K562 (cell line): ENCODE data around the gene AMDHD1. TPM values are rescaled to one million over a fixed set of nuclear protein-coding genes. Genes with fewer than 3 reads are reported as not detected.

ENCODE experiments used
- C11orf30 ChIP-seq: fragments of 450-650 bp; IDR thresholded peaks from 2 replicates; pipeline ENCODE4 v1.6.1; 2016; ENCODE audit warnings: low read depth, mild to moderate bottlenecking
- CEBPB ChIP-seq: fragments of 450-650 bp; IDR thresholded peaks from 2 replicates; pipeline ENCODE4 v1.6.1; 2016; ENCODE audit warnings: missing genetic modification characterization, missing compliant biosample characterization
- DEAF1 ChIP-seq: fragments of 450-650 bp; formaldehyde crosslinking; IDR thresholded peaks from 2 replicates; pipeline ENCODE4 v1.4.0; 2020; ENCODE audit warnings: mild to moderate bottlenecking, moderate library complexity
- EHMT2 ChIP-seq: fragments of 450-650 bp; IDR thresholded peaks from 2 replicates; pipeline ENCODE4 v1.6.1; 2018; ENCODE audit warnings: antibody characterized with exemption
- MEIS2 ChIP-seq: fragments of 450-650 bp; IDR thresholded peaks from 2 replicates; pipeline ENCODE4 v1.6.1; 2014; ENCODE audit warnings: mild to moderate bottlenecking; ENCODE audit not compliant: partially characterized antibody
- PTBP1 ChIP-seq: fragments of 200-400 bp; formaldehyde crosslinking; IDR thresholded peaks from 2 replicates; pipeline ENCODE4 v1.6.1; 2017; ENCODE audit warnings: low read depth, low read length
- ZFPM2 ChIP-seq: fragments of 250-450 bp; sonication (Bioruptor Pico); IDR thresholded peaks from 2 replicates; pipeline ENCODE4 v1.5.1; 2022; ENCODE audit warnings: mild to moderate bottlenecking
- ZNF143 ChIP-seq: sonication (generic); formaldehyde crosslinking; IDR thresholded peaks from 2 replicates; pipeline ENCODE4 v1.9.0; 2022; ENCODE audit warnings: mild to moderate bottlenecking, missing genetic modification reagents
- ZNF408 ChIP-seq: fragments of 250-450 bp; sonication (Bioruptor Pico); IDR thresholded peaks from 2 replicates; pipeline ENCODE4 v1.4.0; 2020; ENCODE audit warnings: low read depth, mild to moderate bottlenecking, moderate library complexity
- polyA plus RNA-seq, 8 experiments: library from polyadenylated mRNA; depleted of rRNA in 4 of 8; stranded (reverse) in 5 of 8; unstranded in 3 of 8; fragments of >200 nt; fragmentation: Nextera tagmentation in 2 of 8; fragmentation: Illumina TruSeq in 1 of 8; extraction: Ambion mirVana in 2 of 8; extraction: Trizol in 1 of 8; gene quantifications; 2 replicates each; pipeline versions ENCODE4 v1.2.1 to v1.2.3, GENCODE V29; 2011 to 2014; ENCODE audit warnings: inconsistent platforms in 1 of 8, missing spikeins in 1 of 8
- total RNA-seq, 7 experiments: library from RNA; depleted of rRNA in 6 of 7; stranded (reverse); fragments of >200 nt in 6 of 7; fragmentation: Illumina TruSeq in 2 of 7; extraction: Trizol in 2 of 7; gene quantifications; 2 replicates each; pipeline versions ENCODE4 v1.2.1 to v1.2.3, GENCODE V29; 2011 to 2021; ENCODE audit warnings: low replicate concordance in 1 of 7
- TF ChIP-seq, protein P1 (sequence below): fragments of 450-650 bp; formaldehyde crosslinking; IDR thresholded peaks from 2 replicates; pipeline ENCODE4 v1.4.0; 2022; ENCODE audit warnings: mild to moderate bottlenecking, moderate library complexity
- TF ChIP-seq, protein P2 (sequence below), 2 experiments: IDR thresholded peaks in 1 of 2; conservative IDR thresholded peaks in 1 of 2; 2 replicates each; pipeline ENCODE4 v1.6.1; 2016; ENCODE audit warnings: low read depth in 2 of 2, mild to moderate bottlenecking in 1 of 2, missing compliant biosample characterization in 1 of 2, missing genetic modification characterization in 1 of 2, moderate library complexity in 1 of 2
- TF ChIP-seq, protein P3 (sequence below): fragments of 450-650 bp; formaldehyde crosslinking; IDR thresholded peaks from 2 replicates; pipeline ENCODE4 v1.4.0; 2020; ENCODE audit warnings: mild to moderate bottlenecking, mixed read lengths
- TF ChIP-seq, protein P4 (sequence below): sonication (generic); formaldehyde crosslinking; IDR thresholded peaks from 2 replicates; pipeline ENCODE4 v1.8.0; 2022; ENCODE audit warnings: mild to moderate bottlenecking, low read depth, missing genetic modification reagents
- TF ChIP-seq, protein P5 (sequence below): sonication (generic); formaldehyde crosslinking; IDR thresholded peaks from 2 replicates; pipeline ENCODE4 v1.5.0; 2020; ENCODE audit warnings: missing genetic modification reagents
- TF ChIP-seq, protein P6 (sequence below), 2 experiments: fragments of 200-800 bp in 1 of 2; sonication (Bioruptor generic) in 1 of 2; sonication (generic) in 1 of 2; formaldehyde crosslinking in 1 of 2; IDR thresholded peaks in 1 of 2; conservative IDR thresholded peaks in 1 of 2; 2 replicates each; pipeline versions ENCODE4 v1.5.0 to v1.6.1; 2016 to 2020; ENCODE audit warnings: missing compliant biosample characterization in 1 of 2, missing genetic modification characterization in 1 of 2, missing genetic modification reagents in 1 of 2

AMDHD1 gene
- total and polyA plus RNA-seq, 9 of the 15 experiments (the other 6 are each of a cell fraction or from before 2014, with no cell fraction given) = not detected

DNA sequence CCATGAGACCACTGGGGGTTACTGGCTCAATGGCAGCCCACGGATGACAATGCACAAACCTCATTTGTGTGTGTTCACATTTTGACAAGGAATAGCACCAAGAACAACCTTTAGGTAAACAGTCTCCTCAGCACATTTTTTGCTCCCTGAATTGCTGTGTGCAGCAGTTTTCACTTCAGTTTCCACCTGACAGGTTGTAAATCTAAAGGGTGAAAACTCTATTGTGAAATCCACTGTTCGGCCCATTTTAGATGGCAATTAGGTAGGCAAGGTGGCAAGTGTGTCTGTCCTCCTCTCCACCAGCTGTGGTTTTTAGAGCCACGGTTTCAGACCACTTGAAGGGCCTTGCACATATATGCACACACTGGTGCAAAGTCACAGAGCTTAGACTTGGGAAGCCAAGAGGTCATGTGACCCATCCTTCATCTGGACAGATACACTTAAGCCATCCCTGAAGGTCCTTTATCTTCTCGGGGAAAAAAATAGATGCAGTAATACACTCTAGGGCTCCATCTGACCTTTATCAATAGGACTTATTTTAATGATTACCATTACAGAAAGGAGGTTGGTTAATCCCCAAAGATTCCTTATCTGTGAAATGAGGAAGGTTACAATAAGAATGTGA lies 29.8 kb downstream of the AMDHD1 start (continued):
- TF ChIP-seq DEAF1 (CRISPR knock-in tag) (no peak), PTBP1 (no peak), CEBPB (peak; percentile 77), C11orf30 (peak; percentile 54), MEIS2 (peak; percentile 36), ZFPM2 (CRISPR knock-in tag) (no peak), ZNF143 (CRISPR knock-in tag) (no peak), EHMT2 (no peak), ZNF408 (CRISPR knock-in tag) (no peak)
- TF ChIP-seq, protein P1, sequence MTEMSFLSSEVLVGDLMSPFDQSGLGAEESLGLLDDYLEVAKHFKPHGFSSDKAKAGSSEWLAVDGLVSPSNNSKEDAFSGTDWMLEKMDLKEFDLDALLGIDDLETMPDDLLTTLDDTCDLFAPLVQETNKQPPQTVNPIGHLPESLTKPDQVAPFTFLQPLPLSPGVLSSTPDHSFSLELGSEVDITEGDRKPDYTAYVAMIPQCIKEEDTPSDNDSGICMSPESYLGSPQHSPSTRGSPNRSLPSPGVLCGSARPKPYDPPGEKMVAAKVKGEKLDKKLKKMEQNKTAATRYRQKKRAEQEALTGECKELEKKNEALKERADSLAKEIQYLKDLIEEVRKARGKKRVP (CRISPR knock-in tag) = no peak
- TF ChIP-seq, protein P2, sequence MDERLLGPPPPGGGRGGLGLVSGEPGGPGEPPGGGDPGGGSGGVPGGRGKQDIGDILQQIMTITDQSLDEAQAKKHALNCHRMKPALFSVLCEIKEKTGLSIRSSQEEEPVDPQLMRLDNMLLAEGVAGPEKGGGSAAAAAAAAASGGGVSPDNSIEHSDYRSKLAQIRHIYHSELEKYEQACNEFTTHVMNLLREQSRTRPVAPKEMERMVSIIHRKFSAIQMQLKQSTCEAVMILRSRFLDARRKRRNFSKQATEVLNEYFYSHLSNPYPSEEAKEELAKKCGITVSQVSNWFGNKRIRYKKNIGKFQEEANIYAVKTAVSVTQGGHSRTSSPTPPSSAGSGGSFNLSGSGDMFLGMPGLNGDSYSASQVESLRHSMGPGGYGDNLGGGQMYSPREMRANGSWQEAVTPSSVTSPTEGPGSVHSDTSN (CRISPR knock-in tag; IDR thresholded peaks at IDR 0.05; ENCODE audit: low read depth) = no peak
- TF ChIP-seq, protein P2 (tag; conservative IDR thresholded peaks at IDR 0.05; ENCODE audit: low read depth) = peak; percentile 76
- TF ChIP-seq, protein P3, sequence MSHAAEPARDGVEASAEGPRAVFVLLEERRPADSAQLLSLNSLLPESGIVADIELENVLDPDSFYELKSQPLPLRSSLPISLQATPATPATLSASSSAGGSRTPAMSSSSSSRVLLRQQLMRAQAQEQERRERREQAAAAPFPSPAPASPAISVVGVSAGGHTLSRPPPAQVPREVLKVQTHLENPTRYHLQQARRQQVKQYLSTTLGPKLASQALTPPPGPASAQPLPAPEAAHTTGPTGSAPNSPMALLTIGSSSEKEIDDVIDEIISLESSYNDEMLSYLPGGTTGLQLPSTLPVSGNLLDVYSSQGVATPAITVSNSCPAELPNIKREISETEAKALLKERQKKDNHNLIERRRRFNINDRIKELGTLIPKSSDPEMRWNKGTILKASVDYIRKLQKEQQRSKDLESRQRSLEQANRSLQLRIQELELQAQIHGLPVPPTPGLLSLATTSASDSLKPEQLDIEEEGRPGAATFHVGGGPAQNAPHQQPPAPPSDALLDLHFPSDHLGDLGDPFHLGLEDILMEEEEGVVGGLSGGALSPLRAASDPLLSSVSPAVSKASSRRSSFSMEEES = peak; percentile 92
- TF ChIP-seq, protein P4, sequence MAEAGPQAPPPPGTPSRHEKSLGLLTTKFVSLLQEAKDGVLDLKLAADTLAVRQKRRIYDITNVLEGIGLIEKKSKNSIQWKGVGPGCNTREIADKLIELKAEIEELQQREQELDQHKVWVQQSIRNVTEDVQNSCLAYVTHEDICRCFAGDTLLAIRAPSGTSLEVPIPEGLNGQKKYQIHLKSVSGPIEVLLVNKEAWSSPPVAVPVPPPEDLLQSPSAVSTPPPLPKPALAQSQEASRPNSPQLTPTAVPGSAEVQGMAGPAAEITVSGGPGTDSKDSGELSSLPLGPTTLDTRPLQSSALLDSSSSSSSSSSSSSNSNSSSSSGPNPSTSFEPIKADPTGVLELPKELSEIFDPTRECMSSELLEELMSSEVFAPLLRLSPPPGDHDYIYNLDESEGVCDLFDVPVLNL = no peak
- TF ChIP-seq, protein P5, sequence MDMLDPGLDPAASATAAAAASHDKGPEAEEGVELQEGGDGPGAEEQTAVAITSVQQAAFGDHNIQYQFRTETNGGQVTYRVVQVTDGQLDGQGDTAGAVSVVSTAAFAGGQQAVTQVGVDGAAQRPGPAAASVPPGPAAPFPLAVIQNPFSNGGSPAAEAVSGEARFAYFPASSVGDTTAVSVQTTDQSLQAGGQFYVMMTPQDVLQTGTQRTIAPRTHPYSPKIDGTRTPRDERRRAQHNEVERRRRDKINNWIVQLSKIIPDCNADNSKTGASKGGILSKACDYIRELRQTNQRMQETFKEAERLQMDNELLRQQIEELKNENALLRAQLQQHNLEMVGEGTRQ = peak; percentile 34
- TF ChIP-seq, protein P6, sequence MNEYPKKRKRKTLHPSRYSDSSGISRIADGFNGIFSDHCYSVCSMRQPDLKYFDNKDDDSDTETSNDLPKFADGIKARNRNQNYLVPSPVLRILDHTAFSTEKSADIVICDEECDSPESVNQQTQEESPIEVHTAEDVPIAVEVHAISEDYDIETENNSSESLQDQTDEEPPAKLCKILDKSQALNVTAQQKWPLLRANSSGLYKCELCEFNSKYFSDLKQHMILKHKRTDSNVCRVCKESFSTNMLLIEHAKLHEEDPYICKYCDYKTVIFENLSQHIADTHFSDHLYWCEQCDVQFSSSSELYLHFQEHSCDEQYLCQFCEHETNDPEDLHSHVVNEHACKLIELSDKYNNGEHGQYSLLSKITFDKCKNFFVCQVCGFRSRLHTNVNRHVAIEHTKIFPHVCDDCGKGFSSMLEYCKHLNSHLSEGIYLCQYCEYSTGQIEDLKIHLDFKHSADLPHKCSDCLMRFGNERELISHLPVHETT (CRISPR knock-in tag; conservative IDR thresholded peaks at IDR 0.05 in 1 of 2, IDR thresholded peaks at IDR 0.05 in 1 of 2) = no peak
